Activated B cell treated with CpG ODN at 0.5 μM for 24 hours (primary cell): ENCODE measurements around the gene MTHFD1L. TPM values are rescaled to one million over a fixed set of nuclear protein-coding genes. Genes with fewer than 3 reads are reported as not detected.

Experiments used
- ATAC-seq: fragments of 200-7000 bp; cut with Tn5 transposase; one replicate; pipeline ENCODE4 v1.10.0; 2021; ENCODE audit warnings: low read depth, mild to moderate bottlenecking, moderate library complexity
- CTCF ChIA-PET: fragments of 350-600 bp; sonication (Branson Sonifier 250); formaldehyde crosslinking; loops from one replicate; lab custom pipeline; 2021; ENCODE audit warnings: antibody characterized with exemption; lab: Charles Lee
- POLR2A ChIA-PET: fragments of 350-600 bp; sonication (Branson Sonifier 250); formaldehyde crosslinking; loops from one replicate; lab custom pipeline; 2021; ENCODE audit warnings: antibody characterized with exemption; lab: Charles Lee
- DNase-seq: peaks from one replicate; pipeline ENCODE4 v3.0.0; 2022
- H3K27ac Mint-ChIP-seq: one replicate; pipeline ENCODE4 v1.8.0; 2020; ENCODE audit warnings: mixed read lengths
- H3K27me3 Mint-ChIP-seq: one replicate; pipeline ENCODE4 v1.8.0; 2021; ENCODE audit warnings: mixed read lengths
- H3K36me3 Mint-ChIP-seq: one replicate; pipeline ENCODE4 v1.8.0; 2021; ENCODE audit warnings: low read depth, mixed read lengths
- H3K4me1 Mint-ChIP-seq: one replicate; pipeline ENCODE4 v1.8.0; 2021; ENCODE audit warnings: mixed read lengths
- H3K4me3 Mint-ChIP-seq: one replicate; pipeline ENCODE4 v1.8.0; 2020; ENCODE audit warnings: mild to moderate bottlenecking, mixed read lengths
- H3K9me3 Mint-ChIP-seq: one replicate; pipeline ENCODE4 v1.8.0; 2020; ENCODE audit warnings: mixed read lengths
- intact Hi-C: fragments of 100-400 bp; cut with micrococcal nuclease; formaldehyde crosslinking; loops from one replicate; pipeline ENCODE4 v1.15.1; 2024
- total RNA-seq: library from RNA; stranded (reverse); gene quantifications from 2 replicates; pipeline ENCODE4 v1.2.3, GENCODE V29; 2022
- TF ChIP-seq, protein P1 (sequence below): fragments of 200-600 bp; IDR thresholded peaks from one replicate; pipeline ENCODE4 v1.8.0; 2022; ENCODE audit warnings: antibody characterized with exemption, mild to moderate bottlenecking

Gene MTHFD1L
- total RNA-seq, 1 donor from 2014 or later: 60.4 TPM

GRCh38 chr6:150883521-150883920 is 18.0 kb downstream of the MTHFD1L start:
- intact Hi-C loops: no loop called here
- Mint-ChIP-seq H3K9me3 (no peaks in the 10 kb centered on the region), H3K27me3 (no peaks in the 10 kb centered on the region), H3K36me3 (peaks cover 66% of the 10 kb centered on the region), H3K4me3 (no peak overlapping the region), H3K4me1 (peaks cover 14% of the 10 kb centered on the region), H3K27ac (no peak overlapping the region)
- DNase-seq (no peak), ATAC-seq (no peak)
- TF ChIP-seq, protein P1, sequence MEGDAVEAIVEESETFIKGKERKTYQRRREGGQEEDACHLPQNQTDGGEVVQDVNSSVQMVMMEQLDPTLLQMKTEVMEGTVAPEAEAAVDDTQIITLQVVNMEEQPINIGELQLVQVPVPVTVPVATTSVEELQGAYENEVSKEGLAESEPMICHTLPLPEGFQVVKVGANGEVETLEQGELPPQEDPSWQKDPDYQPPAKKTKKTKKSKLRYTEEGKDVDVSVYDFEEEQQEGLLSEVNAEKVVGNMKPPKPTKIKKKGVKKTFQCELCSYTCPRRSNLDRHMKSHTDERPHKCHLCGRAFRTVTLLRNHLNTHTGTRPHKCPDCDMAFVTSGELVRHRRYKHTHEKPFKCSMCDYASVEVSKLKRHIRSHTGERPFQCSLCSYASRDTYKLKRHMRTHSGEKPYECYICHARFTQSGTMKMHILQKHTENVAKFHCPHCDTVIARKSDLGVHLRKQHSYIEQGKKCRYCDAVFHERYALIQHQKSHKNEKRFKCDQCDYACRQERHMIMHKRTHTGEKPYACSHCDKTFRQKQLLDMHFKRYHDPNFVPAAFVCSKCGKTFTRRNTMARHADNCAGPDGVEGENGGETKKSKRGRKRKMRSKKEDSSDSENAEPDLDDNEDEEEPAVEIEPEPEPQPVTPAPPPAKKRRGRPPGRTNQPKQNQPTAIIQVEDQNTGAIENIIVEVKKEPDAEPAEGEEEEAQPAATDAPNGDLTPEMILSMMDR: no peak
- CTCF ChIA-PET: no interaction called here
- POLR2A ChIA-PET: no interaction called here

DNA sequence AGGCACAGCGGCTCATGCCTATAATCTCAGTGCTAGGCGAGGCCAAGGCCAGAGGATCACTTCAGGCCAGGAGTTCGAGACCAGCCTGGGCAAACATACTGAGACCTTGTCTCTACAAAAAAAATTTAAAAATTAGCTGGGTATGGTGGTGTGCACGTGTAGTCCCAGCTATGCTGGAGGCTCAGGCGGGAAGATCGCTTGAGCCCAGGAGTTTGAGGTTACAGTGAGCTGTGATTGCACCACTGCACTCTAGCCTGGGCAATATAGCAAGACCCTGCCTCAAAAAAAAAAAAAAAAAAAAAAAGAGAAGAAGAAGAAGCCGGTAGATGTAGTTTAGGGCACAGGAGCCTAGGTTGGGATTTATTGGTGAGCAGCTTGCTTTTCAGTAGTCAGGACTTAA is 20.7 kb downstream of the MTHFD1L start:
- no peaks in the 10 kb centered on the region for H3K9me3 Mint-ChIP-seq
- DNase-seq (no peak), ATAC-seq (no peak)
- H3K27ac Mint-ChIP-seq: no peak overlapping the region
- CTCF ChIA-PET: interaction anchor here (0.8 to 1.5 kb wide), 2 partner anchors 438 to 468 kb away, joined by 3 to 4 read pairs; no protein-coding TSS in a partner anchor
- POLR2A ChIA-PET: no interaction called here
- no peaks in the 10 kb centered on the region for H3K27me3 Mint-ChIP-seq
- TF ChIP-seq, protein P1: no peak
- H3K4me3 Mint-ChIP-seq: no peak overlapping the region
- H3K4me1 Mint-ChIP-seq: peaks cover 16% of the 10 kb centered on the region
- intact Hi-C loops: no loop called here
- H3K36me3 Mint-ChIP-seq: peaks cover 62% of the 10 kb centered on the region

- no peak for ATAC-seq
- intact Hi-C loops: no loop called here
- ChIA-PET CTCF (interaction anchor here (1.5 to 9.7 kb wide), 2 partner anchors 13 to 437 kb away, joined by 3 to 164 read pairs; no protein-coding TSS in a partner anchor), POLR2A (interaction anchor here (1.3 kb wide), 1 partner anchor 21 kb away, joined by 3 read pairs; no protein-coding TSS in a partner anchor)
- Mint-ChIP-seq H3K4me3 (peak overlapping the region; percentile 32), H3K27ac (peak overlapping the region; percentile 79), H3K27me3 (no peaks in the 10 kb centered on the region), H3K9me3 (no peaks in the 10 kb centered on the region), H3K4me1 (peaks cover 16% of the 10 kb centered on the region), H3K36me3 (peaks cover 63% of the 10 kb centered on the region)
- DNase-seq: no peak
- TF ChIP-seq, protein P1: no peak
Observed at GRCh38 chr6:150887978-150888563, 22.6 kb downstream of the MTHFD1L start.

GRCh38 chr6:150890346-150890745 is 24.8 kb downstream of the MTHFD1L start:
- POLR2A ChIA-PET: no interaction called here
- H3K36me3 Mint-ChIP-seq: peaks cover 57% of the 10 kb centered on the region
- H3K4me3 Mint-ChIP-seq: no peak overlapping the region
- no peak overlapping the region for H3K27ac Mint-ChIP-seq
- H3K9me3 Mint-ChIP-seq: no peaks in the 10 kb centered on the region
- ATAC-seq (no peak), DNase-seq (no peak)
- peaks cover 23% of the 10 kb centered on the region for H3K4me1 Mint-ChIP-seq
- TF ChIP-seq, protein P1: no peak
- no peaks in the 10 kb centered on the region for H3K27me3 Mint-ChIP-seq
- intact Hi-C loops: no loop called here
- CTCF ChIA-PET: interaction anchor here (1.4 to 9.7 kb wide), 4 partner anchors 13 to 445 kb away, joined by 3 to 164 read pairs (median 10); no protein-coding TSS in a partner anchor

DNA sequence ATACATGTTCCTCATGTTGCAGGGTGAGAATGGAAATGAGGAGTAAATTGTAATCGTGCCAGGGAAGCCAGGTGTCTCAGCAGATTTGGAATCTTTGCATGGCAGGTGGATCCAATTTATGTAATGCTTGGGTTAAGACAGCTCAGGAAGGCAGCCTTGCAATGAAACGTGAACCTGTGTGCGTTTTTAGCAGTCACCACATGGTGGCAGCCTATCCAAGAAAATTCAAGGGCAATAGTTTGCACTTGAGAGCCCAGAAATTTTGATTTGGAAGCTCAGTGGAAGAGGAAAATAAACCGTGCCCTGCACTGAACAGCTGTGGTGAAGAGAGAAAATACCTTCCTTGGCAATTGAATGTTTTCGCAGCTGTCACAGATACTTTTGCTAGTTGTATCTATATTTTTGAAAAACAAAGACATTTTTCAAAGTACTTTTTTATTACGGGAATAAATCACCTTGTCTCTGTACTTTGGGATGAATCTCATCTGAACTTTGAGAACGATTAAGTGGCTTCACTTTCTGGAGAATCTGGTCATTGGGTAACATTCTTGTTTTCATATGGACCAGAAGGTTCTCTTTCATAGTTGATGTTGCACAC is 26.5 kb downstream of the MTHFD1L start:
- ChIA-PET CTCF (interaction anchor here (0.6 to 9.7 kb wide), 16 partner anchors 10 to 1410 kb away, joined by 3 to 164 read pairs (median 4); no protein-coding TSS in a partner anchor), POLR2A (no interaction called here)
- no peak overlapping the region for H3K27ac Mint-ChIP-seq
- ATAC-seq (peak; percentile 75), DNase-seq (peak; percentile 21)
- TF ChIP-seq, protein P1: peak; percentile 83
- no peaks in the 10 kb centered on the region for H3K9me3 Mint-ChIP-seq
- H3K4me1 Mint-ChIP-seq: peaks cover 25% of the 10 kb centered on the region
- H3K27me3 Mint-ChIP-seq: no peaks in the 10 kb centered on the region
- intact Hi-C loops: loop anchor here (1.0 kb wide), 3 partner anchors 432 to 1376 kb away; no protein-coding TSS in a partner anchor
- peaks cover 51% of the 10 kb centered on the region for H3K36me3 Mint-ChIP-seq
- no peak overlapping the region for H3K4me3 Mint-ChIP-seq
